HUDEP-2 (cell line): ENCODE data around the gene IL1F10.

ENCODE experiments used
- DNase-seq, 76 experiments: peaks; one replicate each; lab custom pipeline; 2025; ENCODE audit not compliant: unreplicated experiment in 76 of 76; lab: John Stamatoyannopoulos, UW

IL1F10 gene

DNA sequence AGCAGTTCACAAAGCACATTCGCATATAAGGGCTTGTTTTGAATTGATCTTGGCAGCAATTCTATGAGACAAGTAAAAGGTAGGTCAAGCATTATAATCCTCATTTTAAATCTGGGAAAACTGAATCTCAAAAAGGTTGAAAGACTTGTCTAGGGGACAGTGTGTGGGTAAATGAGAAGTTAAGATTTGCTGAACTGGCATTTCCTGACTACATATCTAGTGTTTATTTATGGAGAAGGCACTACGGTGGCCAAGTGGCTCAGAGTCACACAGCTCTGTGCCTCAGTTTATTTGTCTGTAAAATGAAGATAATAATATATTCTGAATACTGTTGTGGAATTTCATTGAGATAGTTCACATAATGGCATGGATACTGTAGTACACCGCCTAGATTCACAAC is 43.4 kb downstream of the IL1F10 start:
- DNase-seq, result no peak

DNA sequence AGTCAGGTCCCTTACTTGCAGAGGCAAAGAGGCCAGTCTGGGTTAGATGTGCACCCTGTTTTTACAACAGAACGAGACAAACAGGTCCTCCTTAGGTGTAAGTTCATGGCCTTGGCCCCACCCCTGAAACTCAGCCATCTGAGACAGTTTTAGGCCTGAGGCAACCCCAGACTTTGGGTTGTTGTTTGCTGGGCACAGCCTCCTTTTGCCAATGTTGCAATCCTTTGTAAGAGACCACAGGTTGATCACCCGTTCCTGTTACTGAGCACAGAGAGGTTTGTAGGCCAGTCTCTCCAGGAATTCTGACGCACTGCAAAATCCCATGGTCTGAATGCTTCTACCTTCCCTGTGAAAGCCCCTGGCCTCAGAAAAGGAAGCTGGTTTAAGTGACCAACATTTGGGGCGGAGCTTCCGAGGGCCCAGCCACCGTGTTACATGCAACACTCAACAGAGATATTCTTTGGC is 44.1 kb downstream of the IL1F10 start:
- DNase-seq, result no peak

DNA sequence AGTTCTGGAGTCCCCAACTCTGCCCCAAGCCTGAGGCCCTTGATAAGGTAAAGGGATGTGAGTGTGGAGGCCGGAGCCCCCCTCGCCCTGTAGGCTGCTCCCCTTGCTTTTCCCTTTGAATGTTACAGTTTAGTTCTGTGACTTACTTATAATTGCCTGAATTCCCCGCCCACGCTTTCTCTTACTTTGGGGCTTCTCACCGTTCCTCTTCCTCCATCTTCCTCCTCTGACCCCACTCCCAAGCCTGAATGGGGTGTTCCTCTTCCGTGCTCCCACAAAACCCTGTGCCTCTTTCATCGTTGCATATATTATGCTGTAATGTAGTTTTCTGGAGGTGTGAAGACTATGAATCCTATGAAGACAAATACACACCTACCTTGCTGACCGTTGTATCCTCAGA is 44.7 kb downstream of the IL1F10 start:
- no peak for DNase-seq

DNA sequence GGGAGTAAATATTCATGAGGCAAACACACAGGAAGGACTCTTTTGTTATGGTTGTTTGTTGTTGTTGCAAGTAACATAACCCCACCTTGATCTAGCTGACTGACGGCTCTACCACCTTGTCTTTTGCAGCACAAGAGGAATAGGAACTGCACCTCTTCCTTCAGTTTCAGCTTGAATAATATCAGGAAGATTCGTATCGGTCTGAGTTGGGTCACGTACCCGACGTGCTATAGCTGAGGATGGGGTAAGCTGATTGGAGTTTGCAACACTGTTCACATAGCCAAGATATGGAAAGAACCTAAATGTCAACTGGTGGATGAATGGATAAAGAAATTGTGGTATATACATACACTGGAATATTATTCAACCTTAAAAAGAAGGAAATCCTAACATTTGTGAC is 45.1 kb downstream of the IL1F10 start:
- DNase-seq, result no peak

DNA sequence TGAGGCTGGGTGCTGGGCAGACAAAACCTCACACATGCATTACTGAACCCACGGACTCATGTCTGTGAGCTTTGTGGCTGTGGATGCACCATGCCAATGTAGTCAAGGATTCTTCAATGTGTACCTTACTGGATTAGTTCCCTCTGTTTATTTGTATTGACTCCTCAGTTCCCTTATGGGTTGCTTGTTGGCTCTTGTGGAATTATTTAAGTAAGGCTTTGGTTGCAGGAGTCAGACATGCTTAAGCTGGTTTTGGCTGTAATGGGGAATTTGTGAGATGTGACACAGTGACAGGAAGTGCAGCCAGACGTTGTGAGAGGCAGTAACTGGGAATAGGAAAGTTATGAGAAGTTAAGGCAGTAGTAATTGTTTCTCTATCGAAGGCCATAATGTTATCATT is 46.0 kb downstream of the IL1F10 start:
- no peak for DNase-seq

DNA sequence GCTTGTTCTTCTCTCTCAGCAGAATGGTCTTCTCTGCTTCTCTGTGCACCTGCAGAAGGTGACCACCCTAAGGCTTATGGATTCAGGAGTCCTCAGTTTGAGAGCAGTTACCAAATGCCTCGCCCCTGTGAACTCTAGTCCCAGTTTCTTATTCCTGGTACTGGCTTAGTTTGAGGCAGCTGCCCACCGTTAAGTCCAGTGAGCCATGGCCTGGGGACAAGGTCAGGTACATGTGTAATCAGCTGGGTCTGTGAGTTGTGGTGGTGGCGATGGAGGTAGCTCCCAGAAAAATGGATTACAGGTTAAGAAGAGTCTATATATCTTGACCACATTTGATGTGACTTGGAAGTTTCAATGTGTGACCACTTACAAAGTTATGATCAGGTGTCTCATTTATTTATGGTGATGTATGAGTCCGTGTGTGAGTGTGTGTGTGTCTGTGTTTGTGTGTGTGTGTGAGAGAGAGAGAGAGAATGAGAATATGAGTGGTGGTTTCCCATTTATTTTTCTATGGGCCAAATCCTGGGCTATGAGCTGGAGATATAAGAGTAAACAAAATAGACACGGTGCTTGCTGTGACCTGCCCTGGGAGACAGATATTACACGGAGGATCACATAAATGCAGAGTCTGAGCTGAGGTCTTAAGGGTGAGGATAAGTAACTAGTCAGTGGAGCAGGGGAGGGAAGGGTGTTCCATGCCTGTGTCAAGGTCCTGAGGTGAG is 46.6 kb downstream of the IL1F10 start:
- no peak for DNase-seq

DNA sequence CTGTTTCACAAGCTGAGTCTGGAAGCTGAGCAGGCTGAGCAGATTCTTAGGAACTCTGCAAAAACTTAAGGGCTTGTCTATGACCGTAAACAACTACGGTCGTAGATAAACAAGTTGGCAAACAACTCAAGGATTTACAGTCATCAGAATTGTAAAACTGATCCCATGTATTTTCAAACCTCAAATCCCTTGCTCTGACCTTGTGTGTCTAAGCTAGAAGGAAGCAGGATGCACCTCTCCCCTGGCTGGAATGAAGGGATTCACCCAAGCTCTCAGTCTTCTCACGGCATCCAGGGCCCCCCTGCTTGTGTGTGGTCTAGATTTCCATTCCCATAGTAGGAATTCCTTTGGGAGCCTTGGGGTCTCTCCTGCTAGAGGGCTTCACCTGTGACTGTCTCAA is 47.2 kb downstream of the IL1F10 start:
- DNase-seq, result no peak

DNA sequence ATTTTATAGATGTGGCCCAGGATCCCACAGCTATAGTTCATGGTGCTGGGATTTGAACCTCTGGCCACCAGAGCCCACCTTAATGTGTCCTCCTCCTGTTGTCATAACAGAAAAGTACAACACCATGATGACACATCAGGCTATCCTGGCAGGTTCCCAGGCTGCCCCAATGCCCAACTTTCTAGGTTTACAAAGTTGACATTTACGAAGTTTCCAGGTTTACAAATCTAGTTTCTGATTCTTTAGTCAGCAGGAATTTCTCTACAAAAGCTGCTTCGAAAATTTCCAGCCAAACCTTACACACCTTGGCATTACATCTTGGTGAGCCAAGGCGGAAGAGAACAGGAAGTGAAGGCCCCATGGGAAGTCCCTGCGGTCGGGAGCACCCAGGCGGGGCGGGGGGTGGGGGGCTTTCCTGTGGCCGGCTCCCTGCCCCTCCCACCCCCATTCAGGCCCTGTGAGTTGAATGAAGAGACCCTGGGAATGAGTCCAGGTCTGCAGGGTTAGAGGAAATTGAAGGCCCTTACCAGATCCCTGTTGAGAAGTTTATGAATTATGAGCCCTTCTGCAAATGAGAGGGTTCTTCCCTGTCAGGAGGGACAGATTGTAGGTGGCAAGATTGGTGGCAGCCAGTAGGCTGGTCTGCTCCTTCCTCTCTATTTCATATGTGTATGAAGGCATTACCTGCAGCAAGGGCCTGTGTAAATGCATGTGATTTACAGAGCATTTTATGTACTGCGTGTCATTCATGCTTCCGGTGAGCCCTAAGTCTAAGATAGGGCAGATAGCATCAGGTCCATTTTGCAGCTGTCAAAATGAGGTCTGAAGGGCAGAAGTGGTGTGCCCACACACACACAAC is 48.6 kb downstream of the IL1F10 start:
- DNase-seq, result peak in 1 of 76 experiments; percentile 28

DNA sequence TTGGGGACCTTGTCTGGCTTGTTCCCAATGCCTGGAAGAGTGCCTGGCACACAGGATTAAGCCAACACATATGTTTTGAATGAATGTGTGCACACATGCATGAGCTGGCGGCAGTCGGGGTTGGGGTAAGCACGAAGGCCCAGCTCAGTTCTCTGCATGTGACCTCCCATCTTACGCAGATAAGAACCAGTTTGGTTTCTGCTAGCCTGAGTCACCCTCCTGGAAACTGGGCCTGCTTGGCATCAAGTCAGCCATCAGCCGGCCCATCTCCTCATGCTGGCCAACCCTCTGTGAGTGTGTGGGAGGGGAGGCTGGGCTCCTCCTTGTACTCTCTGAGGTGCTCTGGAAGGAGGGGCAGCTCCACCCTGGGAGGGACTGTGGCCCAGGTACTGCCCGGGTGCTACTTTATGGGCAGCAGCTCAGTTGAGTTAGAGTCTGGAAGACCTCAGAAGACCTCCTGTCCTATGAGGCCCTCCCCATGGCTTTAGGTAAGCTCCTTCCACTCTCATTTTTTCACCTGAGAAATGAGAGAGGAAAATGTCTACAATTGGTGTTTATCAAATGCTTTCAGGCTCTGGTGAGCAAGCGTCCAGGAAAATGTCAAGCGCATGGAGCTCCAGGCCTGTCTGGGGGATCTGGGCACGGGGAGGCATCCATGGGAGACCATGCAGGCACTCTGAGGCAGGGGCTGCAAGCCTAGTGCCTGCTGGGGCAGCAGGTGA is 49.9 kb downstream of the IL1F10 start:
- peak in 75 of 76 experiments; percentile 49 to 98 (median 93) for DNase-seq

DNA sequence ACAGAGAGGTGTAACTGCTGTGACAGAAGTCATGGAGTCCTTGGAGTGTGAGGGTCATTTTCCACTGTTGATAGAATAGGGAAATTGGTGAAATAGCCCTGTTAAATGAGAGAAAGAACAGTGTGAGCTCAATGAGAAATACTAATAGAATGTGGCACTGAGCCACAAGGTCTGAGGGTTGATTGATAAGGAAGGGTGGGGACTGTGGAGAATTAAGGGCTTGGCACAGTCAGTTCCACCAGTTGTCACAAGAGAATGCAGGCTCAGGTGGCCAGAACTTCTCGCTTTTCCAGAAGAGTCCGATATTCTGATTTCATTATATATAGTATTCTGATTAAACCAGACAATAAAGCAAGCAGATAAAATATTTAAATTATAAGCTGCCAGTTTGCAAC is 50.5 kb downstream of the IL1F10 start:
- peak in 65 of 76 experiments; percentile 6 to 83 (median 45) for DNase-seq

DNA sequence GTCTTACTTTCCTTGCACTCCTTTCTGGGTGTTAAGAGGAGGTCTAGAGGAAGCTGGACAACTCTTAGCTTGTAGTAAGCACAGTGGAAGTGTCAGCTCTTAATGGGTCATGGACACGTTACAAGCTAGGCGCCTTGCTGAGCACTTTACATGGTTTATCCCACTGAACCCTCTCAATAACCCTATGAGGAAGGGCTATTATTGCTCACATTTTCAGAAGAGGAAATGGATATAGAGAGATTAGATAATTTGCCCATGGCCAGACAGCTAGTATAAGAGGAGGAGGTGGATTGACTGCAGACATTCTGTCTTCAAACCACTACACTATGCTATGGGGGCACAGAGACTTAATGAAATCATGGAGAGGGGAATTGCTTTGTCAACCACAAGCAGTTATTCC is 51.3 kb downstream of the IL1F10 start:
- peak in 1 of 76 experiments; percentile 6 for DNase-seq

DNA sequence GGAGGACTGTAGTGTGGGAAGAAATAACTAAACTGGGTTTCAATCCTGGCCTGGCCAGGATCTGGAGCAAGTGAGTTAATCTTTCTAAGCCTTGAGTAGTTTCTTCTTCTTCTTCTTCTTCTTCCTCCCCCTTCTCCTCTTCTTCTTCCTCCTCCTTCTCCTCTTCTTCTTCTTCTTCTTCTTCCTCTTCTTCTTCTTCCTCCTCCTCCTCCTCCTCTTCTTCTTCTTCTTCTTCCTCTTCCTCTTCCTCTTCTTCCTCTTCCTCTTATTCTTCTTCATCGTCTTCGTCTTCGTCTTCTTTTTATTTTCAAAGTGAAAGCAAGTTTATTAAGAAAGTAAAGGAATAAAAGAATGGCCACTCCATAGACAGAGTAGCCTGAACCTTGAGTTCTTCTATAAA is 53.1 kb downstream of the IL1F10 start:
- DNase-seq, result no peak

DNA sequence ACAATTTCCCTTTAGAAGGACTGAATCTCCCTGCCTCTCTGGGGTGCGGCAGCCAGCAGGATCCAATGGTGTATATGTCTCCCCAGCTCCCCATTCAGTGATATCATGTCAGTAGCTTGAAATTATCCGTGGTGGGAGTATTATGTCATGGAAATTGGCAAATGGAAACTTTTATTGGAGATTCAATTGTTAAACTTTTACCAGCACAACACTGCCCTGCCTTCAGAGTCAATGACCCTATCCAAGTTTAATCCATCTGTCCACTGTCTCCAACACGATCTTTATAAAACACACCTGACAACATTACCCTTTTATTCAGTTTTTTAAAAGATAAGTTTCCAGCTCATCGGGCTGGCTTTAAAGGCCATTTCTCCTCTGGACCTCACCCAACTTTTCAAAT is 54.6 kb downstream of the IL1F10 start:
- no peak for DNase-seq

DNA sequence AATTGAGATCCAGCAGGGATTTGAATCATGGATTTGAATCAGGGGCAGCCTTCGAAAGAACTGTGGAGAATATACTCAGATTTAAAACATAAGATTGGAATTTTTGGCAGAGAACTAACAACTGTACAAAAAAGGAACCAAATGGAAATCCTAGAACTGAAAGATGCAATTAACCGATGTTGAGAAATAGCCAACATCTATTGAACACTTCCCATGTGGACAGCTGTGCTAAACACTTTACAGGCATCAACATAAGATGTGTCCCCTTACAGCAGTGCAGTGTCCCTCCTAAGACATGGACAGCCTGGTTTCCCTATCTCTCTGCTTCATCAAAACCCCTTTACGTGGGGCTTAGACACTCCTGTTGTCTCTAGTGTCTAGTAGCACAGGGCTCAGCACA is 56.0 kb downstream of the IL1F10 start:
- no peak for DNase-seq

DNA sequence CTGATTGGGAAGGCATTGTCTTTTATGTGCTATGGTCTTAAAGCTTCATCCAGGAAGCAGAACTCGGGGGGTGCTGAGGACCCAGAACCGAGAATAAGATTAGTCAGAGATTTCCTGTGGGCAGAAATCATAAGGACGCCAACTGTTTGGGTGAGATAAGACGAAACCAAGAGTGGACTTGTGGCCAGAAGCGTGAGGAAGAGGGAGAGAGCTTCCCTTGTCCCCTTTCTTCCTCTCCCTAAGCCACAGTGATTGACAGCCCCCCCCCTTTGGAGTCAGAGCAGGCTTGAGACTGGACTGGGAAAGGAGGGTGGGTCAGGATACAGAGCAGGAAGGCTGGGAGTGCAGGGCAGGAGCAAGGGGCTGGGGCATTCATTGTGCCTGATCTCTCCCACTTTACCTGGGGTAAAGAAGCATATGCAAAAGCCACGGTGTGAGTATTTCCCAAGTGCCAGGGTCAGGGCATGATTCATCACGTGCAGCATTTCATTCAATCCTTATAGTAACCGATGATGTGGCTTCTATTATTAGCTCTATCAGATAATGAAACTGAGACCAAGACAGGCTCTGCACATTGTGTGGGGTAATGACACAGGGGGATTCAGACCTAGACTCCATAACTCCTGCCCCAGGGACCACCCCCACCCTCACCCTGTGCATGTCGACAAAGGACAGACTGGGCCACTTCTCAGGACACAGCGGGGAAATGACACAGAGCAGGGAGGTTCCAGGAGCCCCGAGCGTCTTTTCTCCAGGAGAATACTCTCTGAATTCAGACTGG is 56.6 kb downstream of the IL1F10 start:
- peak in 3 of 76 experiments; percentile 8 to 21 (median 13) for DNase-seq
